ENCODE measurements around the gene SGF29.
"Not testable (repeated sequence)": the region's sequence is repeated elsewhere in the genome, so short reads cannot be mapped to it uniquely, and the experiment has no call there.

SGF29 gene

DNA sequence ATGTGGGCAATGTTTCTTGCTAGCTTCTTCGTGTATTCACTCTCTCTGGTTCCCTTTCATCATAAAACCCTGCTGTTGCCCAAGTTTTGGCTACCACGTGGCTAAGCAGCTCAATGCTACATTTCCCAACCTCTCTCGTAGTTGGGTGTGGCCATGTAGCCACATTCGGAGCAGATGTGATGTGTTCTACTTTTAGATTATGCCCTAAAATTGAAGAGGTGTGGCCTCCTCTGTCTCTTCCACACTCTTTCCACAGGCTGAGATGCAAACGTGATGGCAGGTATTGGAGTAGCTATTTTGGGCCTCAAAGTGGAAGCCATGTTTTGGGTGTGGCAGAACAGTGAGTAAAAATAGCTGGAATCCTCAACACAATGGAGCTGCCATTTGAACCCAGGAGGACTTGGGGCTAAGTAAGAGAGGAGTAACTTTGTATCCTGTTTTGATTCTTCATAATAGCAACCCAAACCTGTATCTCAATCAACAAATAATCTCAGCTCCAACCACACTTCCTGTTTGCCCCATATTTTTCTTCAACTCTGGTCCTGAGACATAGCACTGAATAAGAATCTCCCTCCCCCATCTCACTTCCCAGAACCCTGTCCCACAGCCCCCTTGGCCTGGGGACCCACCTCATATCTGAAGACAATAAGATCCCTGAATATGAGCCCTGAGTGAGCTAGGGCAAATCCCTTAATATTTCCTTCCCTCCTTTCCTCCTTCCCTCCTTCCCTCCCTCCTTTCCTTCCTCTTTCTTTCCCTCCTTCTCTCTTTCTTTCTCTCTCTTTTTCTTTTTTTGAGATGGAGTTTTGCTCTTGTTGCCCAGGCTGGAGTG, 19.0 kb upstream of the SGF29 start:
- peak in 1 of 2 donors; percentile 39 for DNase-seq

DNA sequence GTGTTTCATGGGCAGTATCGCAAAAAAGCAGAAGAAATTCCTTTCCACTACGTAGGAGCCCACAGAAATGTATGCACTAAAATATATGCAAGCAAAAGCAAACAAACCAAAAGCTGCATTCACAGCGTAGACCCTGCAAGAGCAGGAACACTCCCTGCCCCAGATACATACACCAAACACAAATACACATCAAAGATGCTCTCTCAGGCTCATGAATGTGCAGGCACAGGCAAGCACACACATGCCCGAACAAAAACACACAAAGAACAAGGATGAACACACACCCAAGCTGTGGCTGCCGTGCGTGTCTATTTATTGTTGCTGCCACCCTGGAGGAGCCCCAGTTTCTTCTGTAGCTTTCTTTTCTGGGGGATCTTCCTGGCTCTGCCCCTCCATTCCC, 16.6 kb upstream of the SGF29 start:
- no peak for DNase-seq

DNA sequence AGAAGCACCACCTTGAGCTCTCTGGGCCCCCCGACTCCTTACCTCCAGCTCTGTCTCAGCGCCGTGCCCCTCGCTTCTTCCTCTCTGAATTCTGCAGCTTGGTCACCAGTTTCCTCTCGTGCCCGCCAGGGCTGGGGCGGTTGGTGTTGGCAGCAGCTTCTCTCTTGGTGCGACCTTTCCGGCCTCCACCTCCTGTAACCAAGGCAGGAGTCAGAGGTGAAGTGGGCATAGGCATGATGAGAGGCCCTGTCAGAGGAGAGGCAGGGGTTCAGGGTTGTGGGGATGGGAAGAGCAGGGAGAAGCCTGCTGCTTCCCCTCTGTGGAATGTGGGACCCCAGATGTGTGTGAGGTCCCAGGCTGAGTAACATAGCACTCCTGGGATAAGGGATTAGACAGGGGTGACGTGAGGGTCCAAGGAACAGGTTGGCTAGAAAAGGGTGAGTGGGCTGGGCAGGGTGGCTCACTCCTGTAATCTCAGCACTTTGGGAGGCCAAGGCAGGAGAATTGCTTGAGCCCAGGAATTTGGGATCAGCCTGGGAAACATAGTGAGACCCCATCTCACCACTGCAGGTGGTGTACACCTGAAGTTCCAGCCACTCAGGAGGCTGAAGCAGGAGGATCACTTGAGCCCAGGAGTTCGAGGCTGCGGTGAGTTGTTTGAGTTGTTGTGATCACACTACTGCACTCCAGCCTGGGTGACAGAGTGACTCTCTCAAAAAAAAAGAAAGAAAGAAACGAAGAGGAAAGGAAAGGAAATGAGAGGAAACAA, 15.6 kb upstream of the SGF29 start:
- no peak for DNase-seq

DNA sequence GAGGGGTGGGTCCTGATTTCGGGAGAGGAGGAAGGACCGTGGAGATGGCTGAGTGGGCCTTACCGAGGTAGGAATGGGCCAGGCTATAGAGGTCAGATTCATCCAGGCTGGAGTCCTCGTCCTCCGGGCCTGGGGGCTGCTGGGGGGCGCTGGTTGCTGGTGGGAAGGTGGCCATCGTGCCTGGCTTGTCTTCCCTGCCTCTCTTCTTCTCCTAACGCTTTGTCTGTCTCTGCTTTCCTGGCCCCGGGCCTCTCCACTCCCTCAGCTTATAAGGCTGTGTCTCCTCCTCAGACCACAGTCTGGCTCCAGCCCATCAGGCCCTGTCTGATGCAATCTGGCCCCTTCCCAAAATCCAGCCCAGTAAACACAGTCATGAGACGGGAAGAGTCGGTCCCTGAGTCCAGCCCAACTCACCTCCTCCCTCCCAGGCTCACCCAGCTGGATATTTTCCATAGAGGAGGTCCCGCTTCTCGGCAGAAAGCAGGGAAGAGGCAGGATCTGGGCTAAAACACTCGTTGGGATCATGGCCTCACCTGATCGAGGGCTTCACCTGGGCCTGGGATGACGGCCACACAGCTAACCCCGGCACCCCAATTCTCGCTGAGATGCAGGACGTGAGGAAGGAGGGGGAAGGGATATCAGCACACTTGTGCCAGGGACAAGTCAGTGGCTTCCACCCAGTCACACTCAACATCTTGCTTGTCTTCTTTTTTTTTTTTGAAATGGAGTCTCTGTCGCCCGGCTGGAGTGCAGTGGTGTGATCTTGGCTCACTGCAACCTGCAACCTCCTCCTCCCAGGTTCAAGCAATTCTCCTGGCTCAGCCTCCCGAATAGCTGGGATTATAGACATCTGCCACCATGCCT, 14.8 kb upstream of the SGF29 start, which contains the start of gene NUPR1:
Gene NUPR1, minus strand, starts transcription at position 242 of the 864 bp plus-strand sequence. Its CDS starts 67 bp downstream, at position 175.
- no peak for DNase-seq

DNA sequence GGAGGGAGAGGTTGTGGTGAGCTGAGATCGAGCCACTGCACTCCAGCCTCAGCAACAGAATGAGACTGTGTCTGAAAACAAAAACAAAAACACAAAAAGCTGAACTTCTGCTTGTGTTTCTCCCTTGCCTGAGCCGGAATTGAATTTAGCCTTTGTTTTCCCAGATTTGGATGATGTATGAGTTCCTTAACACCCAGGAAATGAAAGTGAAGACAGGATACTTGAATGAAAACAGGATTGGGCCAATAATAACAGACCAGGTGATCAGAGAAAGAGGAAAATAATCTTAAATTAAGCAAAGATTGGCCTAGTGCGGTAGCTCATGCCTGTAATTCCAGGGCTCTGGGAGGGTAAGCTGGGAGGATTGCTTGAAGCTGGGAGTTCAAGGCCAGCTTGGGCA, 13.4 kb upstream of the SGF29 start:
- no peak for DNase-seq

DNA sequence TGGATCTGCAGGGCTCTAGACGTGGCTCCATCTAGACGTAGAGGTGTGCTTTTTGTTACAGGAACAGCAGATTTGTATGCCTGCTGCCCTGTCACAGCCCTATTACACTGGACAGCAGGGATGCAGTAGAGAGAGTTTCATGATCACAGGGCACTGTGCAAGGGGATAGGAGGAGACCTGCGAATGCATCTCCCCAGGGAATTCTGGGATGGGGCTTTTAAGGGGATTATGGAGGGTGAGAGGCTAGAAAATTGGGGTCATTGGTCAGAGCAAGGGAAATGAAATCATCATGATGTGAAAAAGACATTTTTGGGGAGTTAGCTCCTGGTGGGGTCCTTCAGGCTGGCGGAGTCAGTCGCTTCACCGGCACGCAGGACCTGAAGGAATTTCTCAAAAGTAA, 11.1 kb upstream of the SGF29 start:
- no peak for DNase-seq

DNA sequence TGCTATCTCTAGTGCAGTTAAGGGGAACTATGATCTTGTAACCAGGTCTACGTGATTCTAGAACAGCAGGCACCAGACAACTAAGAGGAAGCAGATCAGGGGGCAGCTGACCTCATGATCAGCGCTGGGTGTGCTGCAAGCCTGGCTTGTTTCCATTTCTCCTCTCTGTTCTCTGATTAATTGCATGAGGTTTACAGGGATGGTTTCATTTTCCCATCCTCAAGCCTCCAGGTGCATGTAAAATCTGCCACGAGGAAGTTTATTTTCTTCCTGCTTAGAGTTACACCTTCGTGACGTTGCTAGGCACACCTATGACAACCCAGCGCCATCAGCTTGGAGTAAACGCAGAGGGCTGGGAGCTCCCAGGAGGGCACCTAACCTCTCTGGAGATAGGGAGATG, 10.6 kb upstream of the SGF29 start:
- DNase-seq: peak; percentile 3 to 75

DNA sequence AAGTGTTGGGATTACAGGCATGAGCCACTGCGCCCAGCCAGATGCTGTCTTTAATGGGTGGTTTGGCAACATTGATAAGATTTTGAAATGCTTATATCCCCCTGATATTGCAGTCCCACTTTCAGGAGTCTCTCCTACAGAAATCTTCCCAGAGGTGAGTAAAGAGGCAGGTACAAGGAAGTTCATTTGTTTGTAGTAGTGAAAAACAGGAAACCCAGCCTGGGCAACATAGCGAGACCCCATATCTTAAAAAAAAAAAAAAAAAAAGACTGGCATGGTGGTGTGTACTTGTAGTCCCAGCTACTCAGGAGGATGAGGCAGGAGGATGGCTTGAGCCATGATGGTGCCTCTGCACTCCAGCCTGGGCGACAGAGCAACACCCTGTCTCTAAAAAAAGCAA, 8.7 kb upstream of the SGF29 start:
- DNase-seq: no peak

DNA sequence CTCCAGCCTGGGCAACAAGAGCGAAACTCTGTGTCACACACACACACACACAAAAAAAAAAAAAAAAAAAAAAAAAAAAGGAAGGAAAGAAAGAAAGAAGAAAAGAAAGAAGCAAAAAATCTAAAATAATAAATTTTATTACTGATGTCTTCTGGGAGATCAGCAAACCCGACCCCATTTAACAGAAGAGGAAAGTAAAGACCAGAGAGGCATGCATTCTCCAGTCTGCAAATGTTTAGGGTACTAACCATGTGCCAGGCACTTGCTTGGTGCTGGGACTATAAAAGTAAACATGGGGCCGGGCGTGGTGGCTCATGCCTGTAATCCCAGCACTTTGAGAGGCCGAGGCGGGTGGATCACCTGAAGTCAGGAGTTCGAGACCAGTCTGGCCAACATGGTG, 7.8 kb upstream of the SGF29 start:
- not testable (repeated sequence) for DNase-seq

DNA sequence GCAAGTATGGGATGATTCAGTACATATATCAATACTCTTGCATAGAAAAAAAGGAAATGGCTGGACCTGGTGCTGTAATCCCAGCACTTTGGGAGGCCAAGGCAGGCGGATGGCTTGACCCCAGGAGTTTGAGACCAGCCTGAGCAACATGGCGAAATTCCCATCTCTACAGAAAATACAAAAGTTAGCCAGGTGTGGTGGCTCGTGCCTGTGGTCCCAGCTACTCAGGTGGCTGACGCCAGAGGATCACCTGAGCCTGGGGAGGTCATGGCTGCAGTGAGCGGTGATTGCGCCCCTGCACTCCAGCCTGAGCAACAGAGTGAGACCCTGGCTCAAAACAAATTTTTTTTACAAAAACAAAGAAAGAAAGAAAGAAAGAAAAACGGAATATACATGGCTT, 7.1 kb upstream of the SGF29 start:
- no peak for DNase-seq

DNA sequence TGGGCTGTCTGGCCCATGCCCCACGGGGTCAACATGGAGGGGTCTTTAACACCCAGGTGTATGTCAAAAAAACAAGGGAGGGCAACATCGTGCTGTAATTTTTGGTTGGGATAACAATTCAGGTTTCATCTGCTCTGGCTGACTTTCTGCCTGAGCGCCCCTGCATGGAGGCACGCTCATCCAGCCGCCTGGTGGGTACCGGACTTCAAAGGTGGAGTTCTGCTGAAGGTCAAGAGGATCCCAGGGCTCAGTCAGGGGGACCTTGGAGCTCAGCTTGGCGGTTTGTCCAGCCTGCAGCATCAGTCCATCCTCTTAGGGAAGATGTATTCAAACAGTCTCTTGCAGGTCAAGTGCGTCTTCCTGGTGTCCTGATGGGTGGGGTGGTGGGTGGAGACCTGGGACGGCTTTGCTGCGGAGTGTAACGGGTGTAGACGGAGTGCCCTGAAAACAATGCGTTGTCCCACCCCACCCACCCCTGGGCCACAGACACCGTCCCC, 5.4 kb upstream of the SGF29 start:
- DNase-seq: no peak

DNA sequence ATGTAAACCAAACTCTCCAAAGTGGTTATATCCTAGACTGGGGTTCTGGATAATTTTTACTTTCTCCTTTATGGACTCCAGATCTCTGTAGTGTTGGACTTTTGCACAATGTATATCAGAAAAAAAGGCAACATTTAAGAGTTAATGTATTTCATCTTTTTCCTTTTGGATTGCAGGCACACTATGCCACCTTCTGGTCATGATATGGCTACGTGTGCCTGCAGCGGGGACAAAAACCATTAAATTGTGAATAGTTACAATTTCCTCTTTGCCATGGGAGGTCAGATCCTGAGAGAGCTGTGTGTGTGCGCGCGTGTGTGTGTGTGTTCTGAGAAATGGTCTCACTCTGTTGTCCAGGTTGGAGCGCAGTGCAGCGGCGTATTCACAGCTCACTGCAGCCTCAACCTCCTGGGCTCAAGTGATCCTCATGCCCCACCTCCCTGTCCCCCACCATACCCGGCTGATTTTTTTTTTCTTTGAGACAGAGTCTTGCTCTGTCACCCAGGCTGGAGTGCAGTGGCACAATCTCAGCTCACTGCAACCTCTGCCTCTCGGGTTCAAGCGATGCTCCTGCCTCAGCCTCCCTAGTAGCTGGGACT, 4.3 kb upstream of the SGF29 start:
- peak in 1 of 2 donors; percentile 24 for DNase-seq

DNA sequence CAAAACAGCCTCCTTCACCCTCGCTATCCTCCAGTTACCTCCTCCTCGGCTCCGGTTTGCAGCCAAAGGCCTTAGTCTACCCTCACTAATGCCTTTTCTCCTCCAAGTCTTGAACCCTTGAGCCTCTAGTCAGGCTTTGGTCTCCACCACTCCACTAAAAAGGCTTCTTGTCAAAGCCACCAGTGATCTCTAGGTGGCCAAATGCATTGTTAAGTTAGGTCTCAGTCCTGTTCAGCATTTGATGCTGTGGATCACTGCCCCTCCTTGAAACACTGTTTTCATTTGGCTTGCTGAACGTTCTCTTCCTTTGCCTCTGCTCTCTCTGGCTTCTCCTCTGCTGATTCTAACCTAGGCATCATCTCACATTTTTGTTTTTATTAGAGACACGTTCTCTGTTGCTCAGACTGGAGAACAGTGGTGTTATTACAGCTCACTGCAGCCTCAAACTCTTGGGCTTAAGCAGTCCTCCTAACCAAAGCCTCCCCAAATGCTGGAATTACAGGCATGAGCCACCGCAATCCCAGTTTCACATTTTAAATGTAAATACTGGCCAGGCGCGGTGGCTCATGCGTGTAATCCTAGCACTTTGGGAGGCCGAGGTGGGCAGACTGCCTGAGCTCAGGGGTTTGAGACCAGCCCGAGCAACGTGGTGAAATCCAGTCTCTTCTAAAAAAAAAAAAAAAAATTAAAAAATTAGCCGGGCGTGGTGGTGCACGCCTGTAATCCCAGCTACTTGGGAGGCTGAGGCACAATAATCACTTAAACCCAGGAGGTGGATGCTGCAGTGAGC, 1.1 kb downstream of the SGF29 start:
- DNase-seq: no peak

DNA sequence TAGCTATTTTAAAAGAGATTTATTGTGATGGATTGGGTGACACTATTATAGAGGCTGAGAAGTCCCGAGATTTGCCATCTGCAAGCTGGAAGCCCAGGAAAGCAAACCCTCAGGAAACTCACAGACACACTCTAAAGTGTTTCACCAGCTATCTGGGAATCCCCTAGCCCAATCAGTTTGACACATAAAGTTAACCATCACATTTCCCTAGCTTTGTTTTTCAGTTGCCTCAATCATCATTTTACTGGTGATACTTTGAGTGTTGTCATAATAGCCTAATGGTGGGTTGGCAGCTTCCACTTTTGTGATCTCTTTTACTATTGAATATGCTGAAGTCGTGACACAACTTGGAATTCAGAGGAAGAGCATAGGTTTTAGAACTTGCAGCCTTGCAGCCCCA, 1.8 kb downstream of the SGF29 start:
- no peak for DNase-seq

DNA sequence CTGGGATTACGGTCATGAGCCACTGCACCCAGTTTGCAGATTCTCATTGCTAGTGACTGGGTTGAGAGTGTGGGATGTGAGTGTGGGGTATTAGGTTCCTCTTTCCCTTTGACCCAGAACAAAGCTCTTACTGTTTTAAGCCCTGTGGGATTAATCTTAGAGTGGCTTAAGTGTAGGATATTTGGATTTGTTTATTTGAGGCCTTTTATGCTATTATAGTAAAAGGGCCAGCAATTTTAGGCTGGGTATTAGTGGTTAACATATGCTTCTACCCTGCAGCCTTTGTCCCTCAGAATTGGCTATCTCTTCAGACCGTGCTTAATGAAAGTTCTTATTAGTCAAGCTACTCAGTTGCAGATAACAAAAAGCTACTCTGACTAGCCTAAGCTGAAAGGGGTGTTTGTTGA, 3.2 kb downstream of the SGF29 start:
- DNase-seq: no peak

DNA sequence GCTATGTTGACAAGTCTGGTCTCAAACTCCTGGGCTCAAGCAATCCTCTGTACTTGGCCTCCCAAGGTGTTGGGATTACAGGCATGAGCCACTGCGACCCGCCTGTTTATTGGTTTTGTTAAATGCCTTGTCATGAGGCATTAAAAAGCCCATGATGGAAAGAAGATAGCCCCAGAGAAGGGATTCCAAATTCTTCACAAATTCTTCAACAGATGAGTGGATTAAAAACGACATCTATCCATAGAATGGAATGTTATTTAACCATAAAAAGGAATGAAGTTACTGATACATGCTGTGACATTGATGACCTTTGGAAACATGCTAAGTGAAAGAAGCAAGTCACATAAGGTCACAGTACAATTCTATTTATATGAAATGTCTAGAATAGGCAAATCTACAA, 4.7 kb downstream of the SGF29 start:
- DNase-seq: no peak

DNA sequence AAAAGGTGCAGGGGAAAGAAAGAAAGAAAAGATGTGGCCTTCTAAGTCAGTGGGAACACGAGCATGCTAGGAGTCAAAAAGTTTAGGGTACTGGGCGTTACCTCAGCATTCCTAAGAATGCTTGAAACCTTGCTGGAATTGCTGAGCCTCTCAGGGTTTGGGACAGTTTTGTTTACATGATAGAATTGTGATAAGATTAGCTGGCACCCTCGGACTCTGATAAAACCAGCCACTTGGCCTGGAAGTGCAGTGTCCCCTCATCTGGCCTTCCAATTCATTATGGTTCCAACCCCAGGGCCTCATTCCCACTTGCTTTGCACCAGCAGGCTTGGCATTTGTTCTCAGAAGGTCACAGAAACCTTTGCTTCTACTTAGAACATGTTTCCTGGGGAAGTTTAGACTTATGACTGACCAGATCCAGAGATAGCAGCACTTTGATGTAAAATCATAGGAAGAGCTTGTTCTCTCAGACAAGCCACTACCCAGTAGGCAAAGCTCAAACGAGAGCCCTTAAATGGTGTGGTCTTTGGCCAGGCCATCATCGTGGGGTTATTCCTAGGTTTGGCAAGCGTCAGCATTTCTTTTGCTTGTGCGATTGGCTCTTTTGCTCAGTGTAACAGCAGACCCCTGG, 8.0 kb downstream of the SGF29 start:
- no peak for DNase-seq

DNA sequence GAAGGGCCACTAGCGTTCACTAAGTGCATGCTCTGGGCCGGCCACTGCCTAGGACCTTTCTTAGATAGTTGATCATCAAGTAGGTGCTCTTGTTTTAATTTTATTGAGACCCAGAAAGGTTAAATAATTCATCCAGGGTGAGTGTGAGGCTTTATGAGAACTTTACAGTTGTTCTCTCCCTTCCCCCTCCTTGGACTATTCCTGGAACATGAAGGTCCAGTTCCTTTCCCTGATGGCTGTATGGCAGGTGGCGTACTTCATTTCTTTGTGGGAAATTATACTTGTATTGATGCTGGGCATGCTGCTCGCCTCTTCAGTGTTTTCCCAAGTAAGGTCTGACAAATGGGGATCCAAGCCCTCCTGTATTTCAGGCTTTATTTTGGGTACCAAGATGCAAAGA, 8.5 kb downstream of the SGF29 start:
- DNase-seq: no peak

DNA sequence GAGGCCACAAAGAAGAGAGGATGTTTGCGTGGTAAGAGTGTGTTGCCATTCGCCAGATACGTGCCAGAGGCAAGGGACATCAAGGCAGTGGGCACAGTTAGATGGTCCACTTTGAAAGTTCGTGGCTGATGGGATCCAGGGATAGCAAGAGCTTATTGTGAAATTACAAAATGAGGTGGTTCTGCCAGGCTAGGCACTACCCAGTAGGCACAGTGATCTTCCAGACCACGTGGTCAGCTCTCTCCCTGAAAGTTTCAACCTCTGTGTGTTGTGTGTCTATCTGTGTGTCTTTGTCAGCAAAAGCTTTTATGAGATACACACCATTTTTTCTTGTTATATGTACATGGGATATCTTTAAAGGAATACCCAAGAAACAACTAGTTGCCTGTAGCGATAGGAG, 9.5 kb downstream of the SGF29 start:
- no peak for DNase-seq

DNA sequence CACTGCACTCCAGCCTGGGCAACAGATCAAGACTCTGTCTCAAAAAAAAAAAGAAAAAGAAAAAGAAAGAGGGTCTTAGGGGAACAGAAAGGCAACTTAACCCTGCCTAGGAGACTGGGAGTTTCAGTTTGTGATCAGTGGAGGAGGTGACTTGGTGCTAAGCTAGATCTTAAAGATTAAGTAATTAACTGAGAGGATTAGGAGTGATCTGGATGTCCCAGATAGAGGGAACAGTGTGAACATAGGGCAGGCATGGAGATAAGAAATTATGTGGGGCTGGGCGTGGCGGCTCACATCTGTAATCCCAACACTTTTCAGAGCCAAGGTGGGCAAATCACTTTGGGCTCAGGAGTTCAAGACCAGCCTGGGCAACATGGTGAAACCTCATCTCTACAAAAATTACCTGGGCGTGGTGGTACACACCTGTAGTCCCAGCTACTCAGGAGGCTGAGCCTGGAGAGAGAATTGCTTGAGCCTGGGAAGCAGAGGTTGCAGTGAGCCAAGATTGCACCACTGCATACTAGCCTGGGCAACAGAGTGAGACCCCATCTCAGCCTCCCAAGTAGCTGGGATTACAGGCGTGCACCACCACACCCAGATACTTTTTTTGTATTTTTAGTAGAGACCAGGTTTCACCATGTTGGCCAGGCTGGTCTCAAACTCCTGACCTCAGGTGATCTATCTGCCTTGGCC, 12.7 kb downstream of the SGF29 start:
- DNase-seq: not testable (repeated sequence)

DNA sequence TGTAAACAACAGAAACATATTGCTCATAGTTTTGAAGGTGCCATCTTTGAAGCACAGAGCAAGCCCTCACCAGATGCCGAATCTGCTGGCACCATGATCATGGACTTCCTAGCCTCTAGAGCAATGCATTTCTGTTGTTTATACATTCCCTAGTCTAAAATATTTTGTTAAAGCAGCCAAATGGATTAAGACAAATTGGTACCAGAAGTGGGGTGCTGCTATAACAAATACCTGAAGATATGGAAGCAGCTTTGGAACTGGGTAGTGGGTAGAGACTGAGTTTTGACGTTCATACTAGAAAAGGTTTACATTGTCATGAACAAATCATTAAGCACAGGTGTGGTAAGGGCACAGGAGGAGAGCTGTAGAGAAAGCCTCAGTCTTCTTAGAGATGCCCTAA, 13.6 kb downstream of the SGF29 start:
- DNase-seq: no peak

All from bone marrow (tissue), 2 donors.